Glutamatergic neuron (in vitro differentiated cells): ENCODE results near the gene CCDC78. TPM values are rescaled to one million over a fixed set of nuclear protein-coding genes. Genes with fewer than 3 reads are reported as not detected.

Experiments
- DNase-seq: peaks from one replicate; pipeline ENCODE4 v3.0.0; 2022
- H3K27ac Mint-ChIP-seq: one replicate; pipeline ENCODE4 v1.8.0; 2020; ENCODE audit warnings: mild to moderate bottlenecking, mixed read lengths, inconsistent platforms; ENCODE audit not compliant: unreplicated experiment
- H3K27me3 Mint-ChIP-seq: one replicate; pipeline ENCODE4 v1.8.0; 2020; ENCODE audit warnings: mild to moderate bottlenecking, moderate library complexity, mixed read lengths, inconsistent platforms; ENCODE audit not compliant: unreplicated experiment
- H3K36me3 Mint-ChIP-seq: one replicate; pipeline ENCODE4 v1.8.0; 2020; ENCODE audit warnings: mild to moderate bottlenecking, mixed read lengths, inconsistent platforms; ENCODE audit not compliant: unreplicated experiment
- H3K4me1 Mint-ChIP-seq: one replicate; pipeline ENCODE4 v1.8.0; 2020; ENCODE audit warnings: mild to moderate bottlenecking, low read depth, mixed read lengths, inconsistent platforms; ENCODE audit not compliant: unreplicated experiment
- H3K4me3 Mint-ChIP-seq: one replicate; pipeline ENCODE4 v1.8.0; 2020; ENCODE audit warnings: mild to moderate bottlenecking, mixed read lengths, inconsistent platforms; ENCODE audit not compliant: unreplicated experiment
- H3K9me3 Mint-ChIP-seq: one replicate; pipeline ENCODE4 v1.8.0; 2020; ENCODE audit warnings: mild to moderate bottlenecking, moderate library complexity, mixed read lengths, inconsistent platforms; ENCODE audit not compliant: unreplicated experiment
- CTCF ChIP-seq: fragments of 200-600 bp; sonication (generic); IDR thresholded peaks from one replicate; pipeline ENCODE4 v1.5.0; 2021; ENCODE audit not compliant: partially characterized antibody, unreplicated experiment
- total RNA-seq: library from RNA; stranded (reverse); fragmentation: NEBNext Ultra II Directional; extraction: Animal tissue kit (Norgen Biotek cat#: 25700); gene quantifications from one replicate; pipeline ENCODE4 v1.2.1, GENCODE V29; 2021; ENCODE audit not compliant: unreplicated experiment

CCDC78 gene
- total RNA-seq, 1 donor from 2014 or later, result 18.9 TPM

- H3K27me3 Mint-ChIP-seq, result peaks cover 28% of the 10 kb centered on the region
These were observed 30.7 kb downstream of the CCDC78 start for GRCh38 chr16:695355-696089.

GRCh38 chr16:694863-695354 lies 31.3 kb downstream of the CCDC78 start:
- Mint-ChIP-seq H3K36me3 (no peaks in the 10 kb centered on the region), H3K4me3 (no peak overlapping the region), H3K27ac (no peak overlapping the region), H3K27me3 (peaks cover 28% of the 10 kb centered on the region), H3K4me1 (peaks cover 8% of the 10 kb centered on the region), H3K9me3 (peaks cover 18% of the 10 kb centered on the region)
- no peak for TF ChIP-seq CTCF
- no peak for DNase-seq

More at GRCh38 chr16:695355-696089, 30.7 kb downstream of the CCDC78 start:
- peak; percentile 81 for DNase-seq
- peaks cover 18% of the 10 kb centered on the region for H3K9me3 Mint-ChIP-seq
- H3K36me3 Mint-ChIP-seq, result no peaks in the 10 kb centered on the region
- no peak overlapping the region for H3K27ac Mint-ChIP-seq
- peaks cover 8% of the 10 kb centered on the region for H3K4me1 Mint-ChIP-seq
- TF ChIP-seq CTCF, result no peak
- H3K4me3 Mint-ChIP-seq, result peak overlapping the region; percentile 15

- H3K4me1 Mint-ChIP-seq, result peaks cover 9% of the 10 kb centered on the region
- no peak overlapping the region for H3K4me3 Mint-ChIP-seq
- H3K27me3 Mint-ChIP-seq, result peaks cover 28% of the 10 kb centered on the region
These were observed 31.9 kb downstream of the CCDC78 start for GRCh38 chr16:694187-694862.

GRCh38 chr16:693766-694165 lies 32.5 kb downstream of the CCDC78 start:
- H3K9me3 Mint-ChIP-seq, result peaks cover 18% of the 10 kb centered on the region
- H3K27ac Mint-ChIP-seq, result no peak overlapping the region
- H3K4me3 Mint-ChIP-seq, result no peak overlapping the region
- H3K36me3 Mint-ChIP-seq, result no peaks in the 10 kb centered on the region
- TF ChIP-seq CTCF, result no peak
- peaks cover 30% of the 10 kb centered on the region for H3K27me3 Mint-ChIP-seq
- H3K4me1 Mint-ChIP-seq, result peaks cover 10% of the 10 kb centered on the region
- no peak for DNase-seq

More at GRCh38 chr16:694187-694862, 31.9 kb downstream of the CCDC78 start:
- no peak for TF ChIP-seq CTCF
- no peaks in the 10 kb centered on the region for H3K36me3 Mint-ChIP-seq
- no peak for DNase-seq
- H3K9me3 Mint-ChIP-seq, result peaks cover 18% of the 10 kb centered on the region
- no peak overlapping the region for H3K27ac Mint-ChIP-seq

GRCh38 chr16:693364-693763 lies 32.9 kb downstream of the CCDC78 start:
- Mint-ChIP-seq H3K36me3 (no peaks in the 10 kb centered on the region), H3K4me1 (peaks cover 10% of the 10 kb centered on the region), H3K27me3 (peaks cover 31% of the 10 kb centered on the region), H3K27ac (no peak overlapping the region), H3K9me3 (peaks cover 18% of the 10 kb centered on the region), H3K4me3 (no peak overlapping the region)
- DNase-seq, result no peak
- TF ChIP-seq CTCF, result no peak
